RPMI7951 (cell line): ENCODE results near the gene SMYD2. TPM values are rescaled to one million over a fixed set of nuclear protein-coding genes. Genes with fewer than 3 reads are reported as not detected.
A peak's percentile ranks its signal among the peaks of the same experiment; 100 is the strongest.

Source experiments
- DNase-seq: peaks from one replicate; pipeline ENCODE4 v3.0.0-alpha.2; 2012; ENCODE audit warnings: low read depth
- total RNA-seq: library from RNA; depleted of rRNA; stranded (reverse); fragments of >200 nt; shearing (Covaris generic); gene quantifications from 2 replicates; pipeline ENCODE4 v1.2.3, GENCODE V29; 2014

SMYD2 gene
- total RNA-seq, 1 experiment from 2014 or later = 82.2 TPM

GRCh38 chr1:214360525-214361164 lies 79.7 kb downstream of the SMYD2 start:
- DNase-seq = no peak

GRCh38 chr1:214361636-214362035 lies 80.7 kb downstream of the SMYD2 start:
- DNase-seq = no peak

GRCh38 chr1:214362188-214362882 lies 81.4 kb downstream of the SMYD2 start:
- peak; percentile 78 for DNase-seq

DNA sequence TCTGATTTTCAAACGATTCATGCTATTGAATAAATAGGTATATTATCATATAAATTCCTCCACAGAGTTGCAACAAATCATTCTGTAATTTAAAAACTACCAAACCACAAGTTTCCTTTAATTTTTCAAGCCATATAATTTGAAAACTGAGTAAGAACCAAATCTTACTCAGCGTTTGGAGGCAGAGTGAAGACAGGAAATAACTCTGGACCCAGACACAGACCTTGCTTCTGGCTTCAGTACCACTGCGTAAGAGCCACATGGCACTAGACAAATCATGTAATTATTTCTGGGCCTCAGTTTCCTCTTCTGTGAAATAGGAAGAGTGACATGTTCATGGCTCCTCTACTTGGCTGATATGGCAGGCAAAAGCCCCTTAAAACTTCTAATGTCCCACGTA lies 82.4 kb downstream of the SMYD2 start:
- no peak for DNase-seq

DNA sequence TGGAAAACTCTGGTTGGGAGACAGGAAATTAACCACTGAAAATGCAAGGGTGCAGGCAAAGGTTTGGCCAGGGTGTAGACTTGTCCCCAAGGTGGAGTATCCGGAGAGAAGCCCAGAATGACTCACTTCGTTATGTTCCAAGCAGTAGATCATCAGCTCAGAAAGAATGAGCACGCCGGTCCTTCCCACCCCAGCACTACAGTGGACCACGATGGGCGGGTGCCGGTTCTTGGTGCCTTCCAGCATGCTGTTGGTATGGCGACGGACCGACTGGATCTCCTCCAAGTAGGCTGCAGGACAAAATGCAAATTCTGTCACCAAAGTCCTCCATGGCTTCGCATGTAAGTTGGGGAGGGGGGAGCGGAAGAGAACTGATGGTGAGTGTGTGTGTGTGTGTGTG lies 83.4 kb downstream of the SMYD2 start:
- peak; percentile 37 for DNase-seq

- DNase-seq = no peak
Observed at GRCh38 chr1:214364786-214365295, 83.9 kb downstream of the SMYD2 start.

DNA sequence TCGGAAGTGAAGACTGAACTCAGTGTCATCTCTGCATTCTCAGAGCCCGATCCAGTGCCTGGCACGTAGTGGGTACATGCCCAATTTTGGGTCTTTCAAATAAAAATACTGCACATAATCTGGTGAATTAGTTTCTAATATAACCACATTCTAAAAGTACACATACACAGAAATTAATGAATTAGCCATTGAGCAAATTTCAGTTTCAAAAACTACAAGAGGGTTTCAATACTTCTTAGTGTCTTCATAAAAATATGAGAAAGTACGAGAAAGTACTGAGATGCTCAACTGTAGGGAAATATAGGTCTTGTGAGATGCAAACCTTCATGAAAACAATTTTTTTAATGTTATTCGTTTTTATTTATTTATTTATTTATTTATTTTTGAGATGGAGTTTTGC lies 86.9 kb downstream of the SMYD2 start:
- DNase-seq = no peak

GRCh38 chr1:214369364-214369763 lies 88.4 kb downstream of the SMYD2 start:
- no peak for DNase-seq

GRCh38 chr1:214370615-214371014 lies 89.7 kb downstream of the SMYD2 start:
- no peak for DNase-seq

GRCh38 chr1:214372092-214372491 lies 91.1 kb downstream of the SMYD2 start:
- no peak for DNase-seq

DNA sequence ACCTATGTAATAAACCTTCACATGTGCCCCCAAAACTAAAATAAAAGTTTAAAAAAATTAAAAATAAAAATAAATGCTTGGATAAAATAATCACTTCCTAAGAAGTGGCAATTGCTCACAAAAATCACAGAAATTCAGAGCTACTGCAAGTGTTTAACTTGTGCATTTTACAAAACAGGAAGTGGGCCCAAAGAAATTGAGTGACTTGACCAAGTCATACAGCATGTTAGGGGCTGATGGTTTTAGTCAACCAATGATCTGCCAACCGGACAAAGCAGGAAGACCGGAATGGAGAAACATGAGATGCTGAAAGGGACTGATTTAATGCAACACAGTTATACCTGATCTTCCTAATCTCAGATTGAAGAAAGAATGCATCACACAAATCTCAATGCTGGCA lies 96.5 kb downstream of the SMYD2 start:
- no peak for DNase-seq

GRCh38 chr1:214377886-214378285 lies 96.9 kb downstream of the SMYD2 start:
- DNase-seq = peak; percentile 71

- DNase-seq = peak; percentile 24
Observed at GRCh38 chr1:214378492-214378891, 97.5 kb downstream of the SMYD2 start.

- no peak for DNase-seq
Observed at GRCh38 chr1:214379236-214379970, 98.4 kb downstream of the SMYD2 start.

- DNase-seq = no peak
Observed at GRCh38 chr1:214380396-214380795, 99.4 kb downstream of the SMYD2 start.

- DNase-seq = peak; percentile 41
Observed at GRCh38 chr1:214380986-214381695, 100.2 kb downstream of the SMYD2 start.

- no peak for DNase-seq
Observed at GRCh38 chr1:214383381-214384372, 102.7 kb downstream of the SMYD2 start.

DNA sequence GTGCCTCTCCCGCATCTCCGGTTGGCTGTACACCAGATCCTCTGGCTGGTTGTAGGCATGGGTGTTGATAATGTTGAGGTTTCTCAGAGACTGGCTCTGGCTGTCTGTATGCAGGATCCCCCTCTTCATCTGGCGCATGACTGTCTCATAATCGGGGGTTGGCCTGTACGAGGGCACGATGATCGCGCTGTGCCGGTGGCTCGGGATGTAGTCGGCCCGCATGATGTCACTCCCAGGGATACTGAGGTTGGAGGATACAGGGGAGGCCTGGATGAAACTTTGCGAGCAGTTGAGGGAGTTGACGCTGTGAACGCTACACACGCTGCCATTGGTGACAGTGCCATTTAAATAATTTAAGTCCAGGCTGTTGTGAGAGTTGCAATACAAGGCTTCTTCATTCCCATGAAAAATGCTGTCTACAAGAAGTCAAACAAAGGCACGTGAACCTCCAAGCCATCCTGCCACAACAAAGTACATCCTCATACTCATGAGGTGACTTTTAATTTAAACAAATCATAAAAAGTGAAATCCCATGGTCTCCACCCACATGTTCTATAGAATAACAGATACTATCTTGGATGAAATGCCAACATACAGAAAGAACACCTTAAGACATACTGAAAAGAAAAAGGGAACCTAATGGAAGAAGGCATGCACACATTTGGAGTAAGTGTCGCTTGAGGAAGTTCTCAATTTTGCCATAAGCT lies 103.6 kb downstream of the SMYD2 start:
- DNase-seq = no peak

- DNase-seq = no peak
Observed at GRCh38 chr1:214385428-214385827, 104.5 kb downstream of the SMYD2 start.

DNA sequence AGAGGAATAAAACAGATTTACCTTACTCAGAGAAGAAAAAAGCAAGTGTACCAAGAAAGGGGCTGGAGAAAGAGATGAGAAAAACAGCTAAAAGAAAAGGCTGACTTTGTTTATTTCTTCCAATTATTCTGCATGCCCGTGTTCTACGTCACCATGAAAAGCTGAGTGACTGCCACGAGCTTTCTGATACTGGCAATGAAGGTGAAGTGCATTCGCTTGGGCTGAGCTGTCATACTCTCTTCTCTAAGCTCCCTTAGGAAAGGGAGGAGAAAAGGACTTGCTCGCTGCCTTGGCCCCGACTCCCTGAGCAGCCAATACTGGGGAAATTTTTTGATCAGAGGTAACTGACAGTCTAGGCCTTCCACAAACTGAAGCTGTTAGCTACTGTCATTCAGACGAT lies 105.4 kb downstream of the SMYD2 start:
- DNase-seq = no peak
